Large intestine (tissue), 3 donors: ENCODE measurements around the gene GPX4. TPM values are rescaled to one million over a fixed set of nuclear protein-coding genes. Genes with fewer than 3 reads are reported as not detected.

Experiments used
- DNase-seq, 2 donors: peaks; one replicate each; pipeline versions ENCODE4 v3.0.0 to v3.0.0-alpha.2; 2013
- H3K27ac ChIP-seq: one replicate; pipeline ENCODE4 v1.5.1; 2013; ENCODE audit warnings: low read length
- H3K27me3 ChIP-seq: 2 replicates; pipeline ENCODE4 v1.6.1; 2013; ENCODE audit warnings: low read length; ENCODE audit not compliant: control insufficient read depth, insufficient read depth
- H3K36me3 ChIP-seq: 2 replicates; pipeline ENCODE4 v1.6.1; 2013; ENCODE audit warnings: low read length; ENCODE audit not compliant: control insufficient read depth, insufficient read depth
- H3K4me1 ChIP-seq: one replicate; pipeline ENCODE4 v1.6.1; 2013; ENCODE audit warnings: low read length; ENCODE audit not compliant: control insufficient read depth, insufficient read depth
- H3K4me3 ChIP-seq: one replicate; pipeline ENCODE4 v1.5.1; 2013; ENCODE audit warnings: low read length
- H3K9me3 ChIP-seq: one replicate; pipeline ENCODE4 v1.6.1; 2013; ENCODE audit warnings: mild to moderate bottlenecking, low read depth, low read length, moderate library complexity; ENCODE audit not compliant: control insufficient read depth
- WGBS: methylation state at CpG from one replicate; pipeline ENCODE4 v1.1.5; 2013; ENCODE audit warnings: low lambda C conversion rate; ENCODE audit not compliant: insufficient coverage; 5-methylcytosine and 5-hydroxymethylcytosine counted together
- polyA plus RNA-seq: library from polyadenylated mRNA; unstranded; fragments of 120-200 nt; gene quantifications from one replicate; pipeline ENCODE4 v1.2.1, GENCODE V29; 2013

The GPX4 gene
- polyA plus RNA-seq, 1 donor, result 394 TPM

GRCh38 chr19:1117654-1118053, 13.9 kb downstream of the GPX4 start:
- peaks cover 8% of the 10 kb centered on the region for H3K9me3 ChIP-seq
- H3K27ac ChIP-seq, result no peak overlapping the region
- H3K4me1 ChIP-seq, result peaks cover 13% of the 10 kb centered on the region
- no peaks in the 10 kb centered on the region for H3K27me3 ChIP-seq
- no peak for DNase-seq
- no peak overlapping the region for H3K4me3 ChIP-seq
- peaks cover 79% of the 10 kb centered on the region for H3K36me3 ChIP-seq
- WGBS, result no CpG with 5 or more reads among the region's 16 CpGs

- DNase-seq, result no peak
- no peaks in the 10 kb centered on the region for H3K27me3 ChIP-seq
These were observed 15.2 kb downstream of the GPX4 start for GRCh38 chr19:1118999-1119398.

GRCh38 chr19:1119475-1120217, 15.9 kb downstream of the GPX4 start:
- WGBS, result no CpG with 5 or more reads among the region's 50 CpGs
- Histone ChIP-seq H3K9me3 (peaks cover 16% of the 10 kb centered on the region), H3K27ac (no peak overlapping the region), H3K36me3 (peaks cover 88% of the 10 kb centered on the region), H3K27me3 (no peaks in the 10 kb centered on the region), H3K4me3 (no peak overlapping the region), H3K4me1 (peaks cover 2% of the 10 kb centered on the region)
- no peak for DNase-seq

More at GRCh38 chr19:1118999-1119398, 15.2 kb downstream of the GPX4 start:
- WGBS, result no CpG with 5 or more reads among the region's 34 CpGs
- Histone ChIP-seq H3K4me1 (peaks cover 3% of the 10 kb centered on the region), H3K9me3 (peaks cover 16% of the 10 kb centered on the region), H3K27ac (no peak overlapping the region), H3K4me3 (no peak overlapping the region), H3K36me3 (peaks cover 89% of the 10 kb centered on the region)

- no peak for DNase-seq
- Histone ChIP-seq H3K9me3 (peaks cover 16% of the 10 kb centered on the region), H3K27me3 (no peaks in the 10 kb centered on the region), H3K4me3 (no peak overlapping the region), H3K4me1 (peaks cover 2% of the 10 kb centered on the region), H3K36me3 (peaks cover 92% of the 10 kb centered on the region), H3K27ac (no peak overlapping the region)
- no CpG with 5 or more reads among the region's 10 CpGs for WGBS
These were observed 17.6 kb downstream of the GPX4 start for GRCh38 chr19:1121395-1121794.

GRCh38 chr19:1122021-1122971, 18.5 kb downstream of the GPX4 start:
- no CpG with 5 or more reads among the region's 63 CpGs for WGBS
- Histone ChIP-seq H3K4me3 (no peak overlapping the region), H3K27me3 (no peaks in the 10 kb centered on the region), H3K27ac (no peak overlapping the region), H3K9me3 (peaks cover 16% of the 10 kb centered on the region), H3K4me1 (peaks cover 2% of the 10 kb centered on the region), H3K36me3 (peaks cover 92% of the 10 kb centered on the region)
- no peak for DNase-seq

- H3K27me3 ChIP-seq, result no peaks in the 10 kb centered on the region
- peaks cover 2% of the 10 kb centered on the region for H3K4me1 ChIP-seq
- no peak overlapping the region for H3K27ac ChIP-seq
- no peak overlapping the region for H3K4me3 ChIP-seq
- peaks cover 16% of the 10 kb centered on the region for H3K9me3 ChIP-seq
- peak in 1 of 2 donors; percentile 38 for DNase-seq
- H3K36me3 ChIP-seq, result peaks cover 88% of the 10 kb centered on the region
- no CpG with 5 or more reads among the region's 21 CpGs for WGBS
These were observed 19.2 kb downstream of the GPX4 start for GRCh38 chr19:1122972-1123363.

GRCh38 chr19:1123381-1123780, 19.6 kb downstream of the GPX4 start:
- no CpG with 5 or more reads among the region's 20 CpGs for WGBS
- peaks cover 86% of the 10 kb centered on the region for H3K36me3 ChIP-seq
- H3K4me3 ChIP-seq, result no peak overlapping the region
- no peak overlapping the region for H3K27ac ChIP-seq
- no peak for DNase-seq
- peaks cover 16% of the 10 kb centered on the region for H3K9me3 ChIP-seq
- no peaks in the 10 kb centered on the region for H3K27me3 ChIP-seq
- H3K4me1 ChIP-seq, result peaks cover 2% of the 10 kb centered on the region

GRCh38 chr19:1123885-1124677, 20.3 kb downstream of the GPX4 start:
- Histone ChIP-seq H3K4me3 (no peak overlapping the region), H3K36me3 (peaks cover 79% of the 10 kb centered on the region), H3K27me3 (no peaks in the 10 kb centered on the region), H3K9me3 (peaks cover 16% of the 10 kb centered on the region), H3K4me1 (peaks cover 2% of the 10 kb centered on the region), H3K27ac (no peak overlapping the region)
- DNase-seq, result no peak
- WGBS, result no CpG with 5 or more reads among the region's 23 CpGs

- peaks cover 12% of the 10 kb centered on the region for H3K9me3 ChIP-seq
- no peak for DNase-seq
- no peak overlapping the region for H3K27ac ChIP-seq
- peaks cover 2% of the 10 kb centered on the region for H3K4me1 ChIP-seq
- peaks cover 64% of the 10 kb centered on the region for H3K36me3 ChIP-seq
- 98% methylated on average over 8 of the region's 33 CpGs for WGBS
- H3K27me3 ChIP-seq, result no peaks in the 10 kb centered on the region
- no peak overlapping the region for H3K4me3 ChIP-seq
These were observed 22.0 kb downstream of the GPX4 start for GRCh38 chr19:1125601-1126467.
